ENCODE measurements around the gene SPACDR. TPM values are rescaled to one million over a fixed set of nuclear protein-coding genes. Genes with fewer than 3 reads are reported as not detected.
A peak's percentile ranks its signal among the peaks of the same experiment; 100 is the strongest.

Gene SPACDR
- total RNA-seq, 1 experiment from 2014 or later, result not detected

DNA sequence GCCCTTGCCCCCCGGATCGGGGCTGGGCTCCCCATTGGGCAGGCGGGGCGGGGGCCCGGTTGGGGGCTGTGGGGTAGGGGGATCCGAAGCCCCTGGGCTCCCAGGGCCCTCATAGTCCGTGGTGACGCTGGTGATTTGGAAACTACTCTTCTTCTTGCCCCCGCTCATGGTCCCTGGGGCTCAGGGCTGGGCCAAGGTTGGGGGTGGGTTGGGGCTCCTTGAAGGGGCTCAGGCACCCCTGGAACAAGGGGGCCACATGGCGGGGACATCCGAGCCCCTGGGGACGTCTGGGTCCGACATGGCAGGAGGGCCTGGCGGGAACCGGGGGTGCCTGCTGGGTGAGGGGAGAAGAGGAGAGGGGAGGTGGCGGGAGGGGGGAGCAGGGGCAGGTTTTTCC lies 13.8 kb upstream of the SPACDR start:
- no peak overlapping the region for H3K23ac ChIP-seq (ENCODE audit: insufficient read length, low read depth, low read length)
- no peaks in the 10 kb centered on the region; the same call in 1 of the 2 replicates for H3K4me1 ChIP-seq (ENCODE audit: insufficient read depth, low read length)
- no peak overlapping the region for H2AK5ac ChIP-seq (ENCODE audit: insufficient read length, low read length)
- Mint-ChIP-seq H3K27ac (no peak overlapping the region), H3K9me3 (peaks cover 0 to 2% of the 10 kb centered on the region in 2 experiments; a peak in 2 of 5 replicates), H3K27me3 (ENCODE audit: low read depth) (no peaks in the 10 kb centered on the region), H3K4me3 (peak overlapping the region; percentile 81 to 93), H3K36me3 (ENCODE audit: insufficient read depth in 1 of 3, low read depth in 3 of 3) (peaks cover 0 to 5% (median 0%) of the 10 kb centered on the region in 3 experiments; a peak in 1 of 7 replicates), H3K4me1 (peaks cover 19 to 38% of the 10 kb centered on the region in 2 experiments)
- H3K14ac ChIP-seq (ENCODE audit: insufficient read depth, low read length), result no peak overlapping the region
- H3K23me2 ChIP-seq (ENCODE audit: insufficient read length, low read depth, low read length, poor library complexity, severe bottlenecking), result peaks cover 7% of the 10 kb centered on the region
- H3K79me1 ChIP-seq (ENCODE audit: insufficient read depth, low read depth, low read length, poor library complexity, severe bottlenecking), result no peaks in the 10 kb centered on the region
- no peak overlapping the region for H4K8ac ChIP-seq (replicated peaks; ENCODE audit: insufficient read length, low read depth, low read length)
- no peak overlapping the region for H2BK15ac ChIP-seq (ENCODE audit: low read depth, low read length)
- no peak overlapping the region for H2BK20ac ChIP-seq (ENCODE audit: low read depth, low read length, poor library complexity, severe bottlenecking)
- no peaks in the 10 kb centered on the region for H3K27me3 ChIP-seq (ENCODE audit: insufficient read depth, low read length)
- H2BK5ac ChIP-seq (ENCODE audit: insufficient read length, low read length), result no peak overlapping the region
- no peaks in the 10 kb centered on the region for H4K20me1 ChIP-seq (ENCODE audit: control insufficient read depth, insufficient read depth, insufficient read length)
- H3K4ac ChIP-seq (ENCODE audit: low read depth, low read length), result no peak overlapping the region
- H3K9ac ChIP-seq (ENCODE audit: extremely low read depth, insufficient read length, low read length), result no peak overlapping the region
- H3K9me3 ChIP-seq (ENCODE audit: control insufficient read depth, low read depth, low read length), result no peaks in the 10 kb centered on the region
- H2BK120ac ChIP-seq (ENCODE audit: low read depth, low read length, poor library complexity, severe bottlenecking), result no peak overlapping the region
- no peak overlapping the region for H3K18ac ChIP-seq (ENCODE audit: insufficient read length, low read depth, low read length)
- no peak overlapping the region for H4K5ac ChIP-seq (ENCODE audit: insufficient read length, low read depth, low read length)
- TF ChIP-seq CTCF (conservative IDR thresholded peaks at IDR 0.05), result no peak
- DNase-seq, result no peak
- H3K27ac ChIP-seq (ENCODE audit: insufficient read length, low read depth, low read length), result no peak overlapping the region
- peak overlapping the region; percentile 45 for H3K4me2 ChIP-seq (ENCODE audit: insufficient read depth, insufficient read length, low read length)
- no CpG with 5 or more reads among the region's 16 CpGs for WGBS (ENCODE audit: extremely low coverage, insufficient read length, low lambda C conversion rate)
- H2BK12ac ChIP-seq (ENCODE audit: insufficient read length, low read depth, low read length), result no peak overlapping the region
- H3K56ac ChIP-seq (ENCODE audit: insufficient read length, low read depth, low read length), result no peak overlapping the region
- no peak overlapping the region for H3T11ph ChIP-seq (ENCODE audit: low read length)
- H2AFZ ChIP-seq (ENCODE audit: low read length), result no peak overlapping the region
- H3K79me2 ChIP-seq (ENCODE audit: insufficient read depth, low read length), result no peaks in the 10 kb centered on the region
- H4K91ac ChIP-seq (ENCODE audit: insufficient read length, low read depth, low read length), result no peak overlapping the region

All from H9 (cell line).